HEK293 (cell line): ENCODE measurements around the gene RNU7-1.

Experiments
- CTCF ChIA-PET: fragments of 350-600 bp; formaldehyde crosslinking; extraction: SDS; loops from one replicate; lab custom pipeline; 2021; ENCODE audit warnings: antibody characterized with exemption; lab: Yijun Ruan, JAX
- POLR2A ChIA-PET: fragments of 300-600 bp; formaldehyde crosslinking; extraction: SDS; loops from one replicate; lab custom pipeline; 2020; ENCODE audit warnings: antibody characterized with exemption, inconsistent platforms; lab: Yijun Ruan, JAX
- H3K27ac ChIP-seq: fragments of 200-500 bp; sonication (Bioruptor generic); 2 replicates; pipeline ENCODE4 v1.5.1; 2014; ENCODE audit warnings: low read depth, low read length, control low read depth, inconsistent platforms; ENCODE audit errors: extremely low read depth
- H3K36me3 ChIP-seq, 2 experiments: fragments of 200-500 bp in 1 of 2; sonication (Bioruptor generic) in 1 of 2; 1 replicate in 1 of 2; 2 replicates in 1 of 2; pipeline ENCODE4 v1.5.1; 2014 to 2017; ENCODE audit warnings: inconsistent platforms in 2 of 2, low read length in 2 of 2; ENCODE audit not compliant: control insufficient read depth in 2 of 2, insufficient read depth in 1 of 2
- H3K4me1 ChIP-seq: fragments of 200-500 bp; sonication (Bioruptor generic); 2 replicates; pipeline ENCODE4 v1.5.1; 2014; ENCODE audit warnings: mild to moderate bottlenecking, low read length, inconsistent platforms; ENCODE audit not compliant: control insufficient read depth, insufficient read depth
- H3K4me3 ChIP-seq: 2 replicates; pipeline ENCODE4 v1.5.1; 2011; ENCODE audit warnings: low read depth, mild to moderate bottlenecking, control low read depth, low read length, moderate library complexity
- H3K9me3 ChIP-seq: fragments of 200-500 bp; sonication (Bioruptor generic); 2 replicates; pipeline ENCODE4 v1.5.1; 2014; ENCODE audit warnings: low read depth, low read length, inconsistent platforms; ENCODE audit not compliant: control insufficient read depth, insufficient read depth
- BCL11B ChIP-seq: fragments of 450-650 bp; formaldehyde crosslinking; IDR thresholded peaks from 2 replicates; pipeline ENCODE4 v1.5.1; 2016; ENCODE audit warnings: low read depth, missing biosample characterization, missing genetic modification characterization
- OSR2 ChIP-seq: fragments of 450-650 bp; formaldehyde crosslinking; IDR thresholded peaks from 2 replicates; pipeline ENCODE4 v1.5.1; 2016; ENCODE audit warnings: missing biosample characterization, missing genetic modification characterization
- SETDB1 ChIP-seq: IDR thresholded peaks from one replicate; pipeline ENCODE4 v1.6.1; 2017; ENCODE audit warnings: mild to moderate bottlenecking, low read length, moderate library complexity, mixed read lengths; ENCODE audit not compliant: insufficient read length
- SP3 ChIP-seq: fragments of 450-650 bp; formaldehyde crosslinking; IDR thresholded peaks from 2 replicates; pipeline ENCODE4 v1.5.1; 2016; ENCODE audit warnings: missing biosample characterization, missing genetic modification characterization
- ZBTB17 ChIP-seq: fragments of 450-650 bp; formaldehyde crosslinking; IDR thresholded peaks from 2 replicates; pipeline ENCODE4 v1.5.1; 2016; ENCODE audit warnings: missing biosample characterization, missing genetic modification characterization
- ZBTB20 ChIP-seq: fragments of 450-650 bp; formaldehyde crosslinking; IDR thresholded peaks from 2 replicates; pipeline ENCODE4 v1.5.1; 2016; ENCODE audit warnings: missing biosample characterization, missing genetic modification characterization
- ZNF121 ChIP-seq: fragments of 450-650 bp; formaldehyde crosslinking; IDR thresholded peaks from 2 replicates; pipeline ENCODE4 v1.5.1; 2016; ENCODE audit warnings: missing biosample characterization, missing genetic modification characterization
- ZNF140 ChIP-seq: fragments of 450-650 bp; formaldehyde crosslinking; IDR thresholded peaks from 2 replicates; pipeline ENCODE4 v1.5.1; 2016; ENCODE audit warnings: missing biosample characterization, missing genetic modification characterization
- ZNF174 ChIP-seq: fragments of 450-650 bp; formaldehyde crosslinking; IDR thresholded peaks from 2 replicates; pipeline ENCODE4 v1.5.0; 2017; ENCODE audit warnings: missing biosample characterization, mild to moderate bottlenecking, missing genetic modification characterization
- ZNF221 ChIP-seq: fragments of 450-650 bp; formaldehyde crosslinking; IDR thresholded peaks from 2 replicates; pipeline ENCODE4 v1.5.1; 2017; ENCODE audit warnings: missing biosample characterization, missing genetic modification characterization, borderline replicate concordance
- ZNF280C ChIP-seq: fragments of 450-650 bp; formaldehyde crosslinking; IDR thresholded peaks from 2 replicates; pipeline ENCODE4 v1.5.1; 2016; ENCODE audit warnings: missing biosample characterization, missing genetic modification characterization
- ZNF302 ChIP-seq: fragments of 450-650 bp; formaldehyde crosslinking; IDR thresholded peaks from 2 replicates; pipeline ENCODE4 v1.5.1; 2016; ENCODE audit warnings: missing biosample characterization, missing genetic modification characterization, low read depth
- ZNF350 ChIP-seq: fragments of 450-650 bp; formaldehyde crosslinking; IDR thresholded peaks from 2 replicates; pipeline ENCODE4 v1.5.0; 2017; ENCODE audit warnings: missing biosample characterization, mild to moderate bottlenecking, missing genetic modification characterization
- ZNF362 ChIP-seq: fragments of 450-650 bp; formaldehyde crosslinking; IDR thresholded peaks from 2 replicates; pipeline ENCODE4 v1.5.1; 2016; ENCODE audit warnings: missing biosample characterization, missing genetic modification characterization
- ZNF404 ChIP-seq: fragments of 450-650 bp; formaldehyde crosslinking; IDR thresholded peaks from 2 replicates; pipeline ENCODE4 v1.5.1; 2017; ENCODE audit warnings: missing biosample characterization, missing genetic modification characterization
- ZNF473 ChIP-seq: fragments of 450-650 bp; formaldehyde crosslinking; IDR thresholded peaks from 2 replicates; pipeline ENCODE4 v1.5.1; 2017; ENCODE audit warnings: missing biosample characterization, missing genetic modification characterization
- ZNF48 ChIP-seq: fragments of 450-650 bp; formaldehyde crosslinking; IDR thresholded peaks from 2 replicates; pipeline ENCODE4 v1.5.1; 2016; ENCODE audit warnings: missing biosample characterization, missing genetic modification characterization
- ZNF548 ChIP-seq: fragments of 450-650 bp; formaldehyde crosslinking; IDR thresholded peaks from 2 replicates; pipeline ENCODE4 v1.5.1; 2016; ENCODE audit warnings: missing biosample characterization, missing genetic modification characterization
- ZNF549 ChIP-seq: fragments of 450-650 bp; IDR thresholded peaks from 2 replicates; pipeline ENCODE4 v1.5.1; 2018; ENCODE audit warnings: missing biosample characterization, missing genetic modification characterization, mild to moderate bottlenecking, inconsistent platforms, moderate library complexity
- ZNF623 ChIP-seq: fragments of 450-650 bp; formaldehyde crosslinking; IDR thresholded peaks from 2 replicates; pipeline ENCODE4 v1.5.1; 2016; ENCODE audit warnings: missing biosample characterization, missing genetic modification characterization
- TF ChIP-seq, protein P1 (sequence below): fragments of 450-650 bp; formaldehyde crosslinking; IDR thresholded peaks from 2 replicates; pipeline ENCODE4 v1.5.1; 2016; ENCODE audit warnings: missing biosample characterization, missing genetic modification characterization

RNU7-1 gene

GRCh38 chr12:6980075-6980474 lies 36.5 kb downstream of the RNU7-1 start:
- no peak overlapping the region for H3K4me3 ChIP-seq
- ChIA-PET CTCF (interaction anchor here (0.7 to 1.5 kb wide), 3 partner anchors 16 to 38 kb away, joined by 3 to 5 read pairs (median 4); partner anchors contain the start of gene LPCAT3), POLR2A (no interaction called here)
- H3K4me1 ChIP-seq: no peaks in the 10 kb centered on the region
- H3K9me3 ChIP-seq: no peaks in the 10 kb centered on the region
- TF ChIP-seq ZNF121 (tag by site-specific recombination): peak; percentile 89
- no peak for TF ChIP-seq ZNF549 (tag by site-specific recombination)
- H3K36me3 ChIP-seq: peaks cover 27 to 94% of the 10 kb centered on the region in 2 experiments
- no peak overlapping the region for H3K27ac ChIP-seq

- peaks cover 27 to 88% of the 10 kb centered on the region in 2 experiments for H3K36me3 ChIP-seq
Observed at GRCh38 chr12:6980740-6981139, 37.1 kb downstream of the RNU7-1 start.

GRCh38 chr12:6981152-6982052 lies 37.8 kb downstream of the RNU7-1 start:
- no peaks in the 10 kb centered on the region for H3K9me3 ChIP-seq
- no peak overlapping the region for H3K4me3 ChIP-seq
- no peak overlapping the region for H3K27ac ChIP-seq
- peaks cover 24 to 81% of the 10 kb centered on the region in 2 experiments for H3K36me3 ChIP-seq
- ChIA-PET CTCF (interaction anchor here (0.7 to 1.5 kb wide), 3 partner anchors 17 to 207 kb away, joined by 3 to 5 read pairs (median 4); partner anchors contain the start of gene LPCAT3), POLR2A (no interaction called here)
- no peaks in the 10 kb centered on the region for H3K4me1 ChIP-seq
- no peak for TF ChIP-seq ZNF549 (tag by site-specific recombination)
- TF ChIP-seq OSR2 (tag by site-specific recombination): no peak
- TF ChIP-seq, protein P1, sequence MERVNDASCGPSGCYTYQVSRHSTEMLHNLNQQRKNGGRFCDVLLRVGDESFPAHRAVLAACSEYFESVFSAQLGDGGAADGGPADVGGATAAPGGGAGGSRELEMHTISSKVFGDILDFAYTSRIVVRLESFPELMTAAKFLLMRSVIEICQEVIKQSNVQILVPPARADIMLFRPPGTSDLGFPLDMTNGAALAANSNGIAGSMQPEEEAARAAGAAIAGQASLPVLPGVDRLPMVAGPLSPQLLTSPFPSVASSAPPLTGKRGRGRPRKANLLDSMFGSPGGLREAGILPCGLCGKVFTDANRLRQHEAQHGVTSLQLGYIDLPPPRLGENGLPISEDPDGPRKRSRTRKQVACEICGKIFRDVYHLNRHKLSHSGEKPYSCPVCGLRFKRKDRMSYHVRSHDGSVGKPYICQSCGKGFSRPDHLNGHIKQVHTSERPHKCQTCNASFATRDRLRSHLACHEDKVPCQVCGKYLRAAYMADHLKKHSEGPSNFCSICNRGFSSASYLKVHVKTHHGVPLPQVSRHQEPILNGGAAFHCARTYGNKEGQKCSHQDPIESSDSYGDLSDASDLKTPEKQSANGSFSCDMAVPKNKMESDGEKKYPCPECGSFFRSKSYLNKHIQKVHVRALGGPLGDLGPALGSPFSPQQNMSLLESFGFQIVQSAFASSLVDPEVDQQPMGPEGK (tag by site-specific recombination): no peak
- TF ChIP-seq ZNF404 (tag by site-specific recombination): no peak
- no peak for TF ChIP-seq ZNF48 (tag by site-specific recombination)
- TF ChIP-seq SP3 (tag by site-specific recombination): no peak
- TF ChIP-seq ZNF302 (tag by site-specific recombination): no peak

More at GRCh38 chr12:6980740-6981139, 37.1 kb downstream of the RNU7-1 start:
- CTCF ChIA-PET: interaction anchor here (1.3 to 1.5 kb wide), 2 partner anchors 16 to 37 kb away, joined by 4 to 5 read pairs; partner anchors contain the start of gene LPCAT3
- TF ChIP-seq ZNF221 (tag by site-specific recombination) (no peak), ZNF140 (tag by site-specific recombination) (no peak), ZNF280C (tag by site-specific recombination) (no peak), ZNF548 (tag by site-specific recombination) (no peak), SETDB1 (no peak), ZNF174 (no peak), ZNF362 (tag by site-specific recombination) (no peak), ZNF350 (tag by site-specific recombination) (no peak), ZBTB20 (no peak), ZNF623 (tag by site-specific recombination) (no peak), ZNF473 (no peak), ZBTB17 (tag by site-specific recombination) (no peak), BCL11B (no peak)
- Histone ChIP-seq H3K9me3 (no peaks in the 10 kb centered on the region), H3K4me3 (no peak overlapping the region), H3K4me1 (no peaks in the 10 kb centered on the region), H3K27ac (no peak overlapping the region)
- POLR2A ChIA-PET: no interaction called here
